ENCODE measurements around the gene MAPK13.
"Not testable (repeated sequence)": the region's sequence is repeated elsewhere in the genome, so short reads cannot be mapped to it uniquely, and the experiment has no call there.

MAPK13 gene

DNA sequence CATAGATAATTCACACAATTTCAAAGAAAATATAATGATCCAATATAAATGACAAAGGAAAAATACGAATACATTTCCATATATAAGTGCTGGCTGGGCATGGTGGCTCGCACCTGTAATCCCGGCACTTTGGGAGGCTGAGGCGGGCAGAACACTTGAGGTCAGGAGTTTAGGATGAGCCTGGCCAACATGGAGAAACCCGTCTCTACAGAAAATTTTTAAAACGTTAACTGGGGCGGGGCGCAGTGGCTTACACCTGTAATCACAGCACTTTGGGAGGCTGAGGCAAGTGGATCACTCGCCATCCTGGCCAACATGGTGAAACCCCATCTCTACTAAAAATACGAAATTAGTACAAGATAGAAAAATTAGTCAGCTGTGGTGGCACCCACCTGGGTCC lies 14.9 kb upstream of the MAPK13 start:
- no peak for DNase-seq

- no peak for DNase-seq
These were observed 14.0 kb upstream of the MAPK13 start for GRCh38 chr6:36116066-36116864.

- no peak for DNase-seq
These were observed 13.4 kb upstream of the MAPK13 start for GRCh38 chr6:36116943-36117342.

GRCh38 chr6:36117658-36118549 lies 12.4 kb upstream of the MAPK13 start:
- DNase-seq: no peak

DNA sequence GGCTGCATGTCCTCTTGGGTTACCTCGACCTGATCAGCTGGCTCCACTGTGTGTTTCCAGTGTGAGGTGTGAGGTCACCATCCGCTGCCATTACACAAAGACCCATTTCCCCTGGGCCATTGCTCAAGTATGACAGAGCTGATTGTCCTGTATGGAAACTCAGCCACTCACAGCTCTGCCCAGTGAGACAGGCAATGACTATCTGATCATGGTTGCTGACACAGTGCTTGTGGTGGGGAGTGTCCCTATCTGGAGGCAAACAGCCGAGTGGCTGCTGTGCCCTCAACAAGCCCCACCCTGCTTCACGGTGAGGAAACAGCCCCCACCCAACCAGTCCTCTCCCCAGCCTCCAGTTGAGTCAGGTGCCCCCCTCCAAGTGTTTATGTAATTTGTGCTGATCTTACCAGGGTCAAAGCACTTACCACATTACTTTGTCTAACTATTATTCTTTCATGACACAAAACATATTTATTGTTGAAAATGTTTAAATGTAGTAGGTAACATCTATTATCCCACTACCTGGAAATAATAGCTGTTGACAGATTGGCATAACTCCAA lies 11.7 kb upstream of the MAPK13 start:
- peak; percentile 32 for DNase-seq

DNA sequence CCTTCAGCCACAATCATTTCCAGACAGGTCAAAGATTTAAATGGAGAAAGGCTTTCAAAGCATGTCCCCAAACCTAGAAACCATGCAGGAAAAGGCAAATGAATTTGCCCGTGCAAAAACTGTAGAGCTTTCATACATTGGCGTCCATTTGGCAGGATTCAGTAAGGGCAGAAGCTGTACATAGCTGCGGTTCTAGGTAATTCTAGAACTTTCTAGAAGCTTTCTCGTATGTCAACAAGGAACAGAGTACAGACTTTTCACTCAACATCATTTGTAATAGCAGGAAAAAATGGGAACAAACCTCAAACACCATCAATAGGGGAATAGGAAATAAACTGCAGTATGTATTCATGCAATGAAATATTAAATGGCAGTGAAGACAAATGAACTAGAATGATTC lies 11.1 kb upstream of the MAPK13 start:
- no peak for DNase-seq

DNA sequence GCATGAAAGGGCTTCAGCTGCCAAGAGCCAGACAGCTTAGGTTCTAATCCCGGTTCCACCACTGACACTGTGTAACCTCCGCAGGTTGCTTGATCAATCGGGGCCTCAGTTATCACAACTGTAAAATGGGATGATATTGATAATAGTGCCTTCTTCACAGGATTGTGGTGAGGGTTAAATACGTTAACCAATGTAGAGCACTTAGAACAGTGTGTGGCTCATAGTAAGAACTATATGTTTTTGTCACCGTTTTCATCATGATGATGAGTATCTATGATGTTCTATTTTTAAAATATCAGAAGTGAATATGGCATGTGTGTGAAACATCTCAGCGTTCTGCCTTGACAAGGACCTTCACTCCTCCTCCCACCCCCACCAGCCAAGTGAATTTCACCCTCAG lies 10.3 kb upstream of the MAPK13 start:
- DNase-seq: no peak

DNA sequence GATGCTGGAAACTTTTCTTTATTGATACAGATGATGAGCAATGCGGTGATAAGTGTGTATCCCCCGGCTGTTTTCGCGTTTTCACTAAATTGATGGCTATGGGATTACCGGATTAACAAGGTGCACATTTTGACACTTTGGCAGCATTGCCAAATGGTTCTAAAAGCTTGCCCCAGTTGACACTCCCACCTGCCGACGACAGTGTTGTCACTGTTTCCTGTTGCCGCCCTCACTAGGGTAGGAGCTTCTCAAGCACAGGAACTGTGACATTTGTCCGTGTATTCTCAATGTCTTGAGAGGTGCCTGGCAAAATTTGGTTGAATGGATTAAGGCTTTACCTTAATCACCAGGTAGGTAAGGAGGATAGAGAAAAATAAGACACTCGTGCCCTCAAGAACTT lies 9.8 kb upstream of the MAPK13 start:
- peak; percentile 71 for DNase-seq

DNA sequence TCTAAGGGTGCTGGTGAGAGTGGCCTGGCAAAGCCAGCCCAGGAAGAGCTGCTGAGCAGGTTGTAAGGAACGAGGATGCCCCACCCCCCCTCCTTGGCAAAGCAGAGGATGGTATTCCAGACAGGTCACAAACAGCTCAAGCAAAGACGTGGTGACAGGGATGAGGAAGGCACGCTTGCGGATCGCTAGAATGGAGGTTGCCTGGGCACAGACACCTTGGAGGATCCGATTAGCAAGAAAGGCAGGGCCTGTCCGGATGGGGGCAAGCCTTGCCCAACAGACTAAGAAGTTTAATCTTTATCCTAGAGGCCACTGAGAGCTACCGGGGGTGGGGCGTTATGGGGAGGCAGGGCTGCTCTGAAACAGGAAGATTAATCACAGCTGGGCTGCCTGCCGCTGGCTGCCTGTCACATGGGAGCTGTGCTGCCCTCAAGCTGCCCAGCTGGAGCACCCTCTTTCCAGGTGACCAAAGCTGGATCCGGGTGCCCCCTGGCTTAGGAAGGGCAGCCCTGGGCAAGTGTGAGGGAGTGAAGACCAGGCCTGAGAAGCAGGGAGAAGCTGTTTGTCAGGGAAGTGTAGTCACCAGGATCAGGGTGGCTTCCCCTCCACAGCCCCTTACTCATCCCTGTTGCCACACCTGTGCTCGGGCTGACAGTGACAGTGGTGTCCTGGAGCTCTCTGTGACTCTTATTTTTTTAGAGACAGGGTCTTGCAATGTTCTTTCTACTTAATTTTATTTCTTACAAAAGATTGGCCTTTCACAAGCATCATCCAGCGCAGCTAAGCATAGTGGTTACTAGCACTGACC lies 9.1 kb upstream of the MAPK13 start:
- peak; percentile 48 for DNase-seq

DNA sequence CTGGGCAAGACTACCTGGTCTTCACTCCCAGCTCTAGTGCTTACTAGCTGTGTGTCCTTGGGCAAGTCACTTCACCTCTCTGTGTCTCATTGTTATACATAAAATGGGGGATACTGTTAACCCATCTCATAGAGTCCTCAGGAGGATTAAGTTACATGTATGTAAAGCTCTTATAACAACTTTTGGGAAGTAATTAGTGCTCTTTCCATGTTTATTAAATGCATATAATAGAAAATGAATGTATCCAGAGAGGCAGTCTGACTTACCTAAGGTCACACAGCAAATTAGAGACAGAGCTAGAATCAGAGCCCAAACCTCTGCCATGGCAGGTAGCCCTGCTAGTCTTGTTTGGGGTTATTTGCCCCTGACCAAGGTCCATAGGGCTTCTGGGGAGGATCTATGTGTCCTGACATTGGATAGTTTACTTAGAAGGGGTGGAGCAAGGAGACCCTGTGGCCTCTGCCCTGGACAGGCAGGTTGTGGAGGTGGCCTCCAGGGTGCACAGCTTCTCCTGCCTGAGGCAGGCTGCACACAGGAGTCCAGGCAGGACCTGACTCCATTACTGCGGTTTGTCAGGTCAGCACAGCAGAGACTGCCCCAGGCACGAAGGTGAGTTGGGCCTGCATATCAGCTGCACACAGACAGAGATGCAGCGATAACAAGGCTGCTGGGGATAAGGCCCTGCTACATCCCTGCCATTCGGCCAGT lies 8.4 kb upstream of the MAPK13 start:
- no peak for DNase-seq

GRCh38 chr6:36122495-36123269 lies 7.6 kb upstream of the MAPK13 start:
- DNase-seq: no peak

- DNase-seq: peak; percentile 82
These were observed 6.8 kb upstream of the MAPK13 start for GRCh38 chr6:36123270-36124139.

DNA sequence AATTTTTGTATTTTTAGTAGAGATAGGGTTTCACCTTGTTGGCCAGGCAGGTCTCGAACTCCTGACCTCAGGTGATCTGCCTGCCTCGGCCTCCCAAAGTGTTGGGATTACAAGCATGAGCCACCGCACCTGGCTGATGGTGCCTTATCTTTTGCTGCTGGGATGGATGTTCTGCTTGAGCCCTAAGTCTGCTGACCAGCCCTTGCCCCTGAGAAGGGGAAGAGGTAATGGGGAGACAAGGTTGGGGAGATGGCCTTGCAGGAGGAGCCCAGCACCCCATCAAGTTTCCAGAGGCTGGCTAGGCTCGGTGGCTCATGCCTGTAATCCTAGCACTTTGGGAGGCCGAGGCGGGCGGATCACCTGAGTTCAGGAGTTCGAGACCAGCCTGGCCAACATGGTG lies 6.0 kb upstream of the MAPK13 start:
- not testable (repeated sequence) for DNase-seq

DNA sequence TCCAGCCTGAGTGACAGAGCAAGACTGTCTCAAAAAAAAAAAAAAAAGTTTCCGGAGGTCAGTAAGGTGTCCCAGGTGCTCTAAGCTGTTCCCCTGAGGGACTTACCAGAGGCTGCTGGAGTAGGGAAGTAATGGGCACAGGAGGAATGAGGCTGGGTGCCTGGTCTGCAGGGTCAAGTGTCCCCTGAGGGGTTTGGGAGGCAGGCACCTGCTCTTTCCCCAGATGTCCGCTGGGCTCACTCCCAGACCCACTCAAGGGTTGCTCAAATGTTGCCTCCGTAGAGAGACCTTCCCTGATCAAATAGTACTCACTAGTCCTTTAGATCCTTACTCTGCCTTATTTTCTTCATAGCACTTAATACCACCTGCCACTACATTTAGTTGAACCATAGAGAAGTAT lies 5.4 kb upstream of the MAPK13 start:
- no peak for DNase-seq

GRCh38 chr6:36125575-36125974 lies 4.7 kb upstream of the MAPK13 start:
- no peak for DNase-seq

- no peak for DNase-seq
These were observed 4.2 kb upstream of the MAPK13 start for GRCh38 chr6:36126121-36126520.

GRCh38 chr6:36126553-36127458 lies 3.5 kb upstream of the MAPK13 start:
- no peak for DNase-seq

GRCh38 chr6:36127462-36128016 lies 2.8 kb upstream of the MAPK13 start:
- no peak for DNase-seq

DNA sequence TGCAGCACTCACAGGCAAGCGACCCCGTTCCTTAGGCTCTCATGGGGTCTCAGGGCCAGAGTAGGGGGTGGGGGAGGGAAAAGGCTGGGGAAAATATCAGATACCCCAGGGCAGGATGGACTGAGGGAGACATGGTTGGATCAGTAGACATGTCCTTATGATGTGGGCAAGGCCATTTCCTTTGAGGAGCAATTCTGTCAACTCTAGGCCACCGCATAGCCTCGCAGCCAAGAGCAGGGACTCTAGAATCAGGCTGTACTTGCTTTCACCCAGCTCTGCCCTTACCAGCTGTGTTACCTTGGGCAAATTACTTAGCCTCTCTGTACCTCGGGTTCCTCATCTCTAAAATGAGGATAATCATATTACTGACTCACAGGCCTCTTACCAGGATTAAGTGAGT lies 2.2 kb upstream of the MAPK13 start:
- no peak for DNase-seq

Data from stimulated activated naive CD4-positive, alpha-beta T cell treated with Interleukin-2 at 50 U/mL for 16 hours (primary cell).